GM13977 (cell line): ENCODE measurements around the gene TTC7B.

Experiments used
- DNase-seq: peaks from one replicate; pipeline ENCODE4 v3.0.0; 2012; ENCODE audit warnings: low spot score
- CTCF ChIP-seq: IDR thresholded peaks from 2 replicates; pipeline ENCODE4 v1.5.1; 2012; ENCODE audit warnings: mild to moderate bottlenecking, control low read depth; ENCODE audit not compliant: insufficient read depth; ENCODE audit errors: extremely low read depth, missing control alignments
- in situ Hi-C: fragments of 300-500 bp; cut with MboI; formaldehyde crosslinking; loops from one replicate; pipeline ENCODE4 v1.12.0; 2022; ENCODE audit warnings: low sequenced_read_pairs, low pct_unique_long_range_greater_than_20kb, mixed read lengths, inconsistent platforms; ENCODE audit not compliant: unreplicated experiment

The TTC7B gene

DNA sequence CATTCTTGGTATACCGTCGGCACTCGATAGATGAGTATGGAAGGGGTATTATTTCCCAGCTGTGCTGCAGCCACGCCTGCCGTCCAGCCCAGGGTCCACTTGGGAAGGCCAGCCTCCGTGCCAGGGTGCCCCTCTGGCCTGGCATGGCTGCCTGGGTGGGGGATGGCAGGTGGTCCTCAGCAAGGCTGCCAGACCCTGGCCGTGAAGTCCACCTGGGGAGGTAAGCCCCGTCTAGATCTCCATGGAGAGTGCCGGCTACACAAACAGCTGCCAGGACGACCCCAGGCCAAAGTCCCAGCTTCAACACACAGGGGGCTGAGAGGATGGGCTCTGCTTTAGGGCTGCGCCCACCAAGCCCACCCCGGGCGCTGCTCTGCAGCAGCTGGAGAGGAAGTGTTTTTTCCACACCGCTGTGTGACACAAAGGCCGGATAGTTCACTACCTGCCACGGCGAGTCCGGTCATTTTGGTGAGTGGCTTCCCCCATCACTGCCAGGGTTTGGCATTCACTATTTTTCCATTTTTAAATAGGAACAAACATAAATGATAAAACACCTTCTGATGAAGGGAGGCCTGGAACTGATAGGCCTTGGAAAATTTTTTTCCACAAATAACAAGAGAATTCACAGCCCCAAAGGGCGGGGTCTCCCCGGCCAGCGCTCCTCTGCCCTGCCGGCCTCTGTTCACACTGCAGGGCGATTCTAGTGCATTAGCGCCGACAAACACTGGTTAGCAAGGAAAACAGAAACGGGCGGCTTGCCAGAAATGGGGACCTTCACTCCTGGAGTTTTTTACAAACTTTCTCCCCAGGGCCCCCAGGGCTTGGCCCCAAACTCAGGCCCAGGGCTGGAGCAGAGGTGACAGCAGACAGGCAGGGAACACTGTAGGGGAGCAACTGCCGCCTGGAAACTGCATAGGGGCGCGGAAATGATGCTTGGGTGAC, 257.9 kb downstream of the TTC7B start:
- no peak for TF ChIP-seq CTCF
- no peak for DNase-seq
- in situ Hi-C loops = no loop called here

GRCh38 chr14:90557516-90557915, 258.7 kb downstream of the TTC7B start:
- TF ChIP-seq CTCF = no peak
- DNase-seq = no peak
- in situ Hi-C loops = no loop called here

DNA sequence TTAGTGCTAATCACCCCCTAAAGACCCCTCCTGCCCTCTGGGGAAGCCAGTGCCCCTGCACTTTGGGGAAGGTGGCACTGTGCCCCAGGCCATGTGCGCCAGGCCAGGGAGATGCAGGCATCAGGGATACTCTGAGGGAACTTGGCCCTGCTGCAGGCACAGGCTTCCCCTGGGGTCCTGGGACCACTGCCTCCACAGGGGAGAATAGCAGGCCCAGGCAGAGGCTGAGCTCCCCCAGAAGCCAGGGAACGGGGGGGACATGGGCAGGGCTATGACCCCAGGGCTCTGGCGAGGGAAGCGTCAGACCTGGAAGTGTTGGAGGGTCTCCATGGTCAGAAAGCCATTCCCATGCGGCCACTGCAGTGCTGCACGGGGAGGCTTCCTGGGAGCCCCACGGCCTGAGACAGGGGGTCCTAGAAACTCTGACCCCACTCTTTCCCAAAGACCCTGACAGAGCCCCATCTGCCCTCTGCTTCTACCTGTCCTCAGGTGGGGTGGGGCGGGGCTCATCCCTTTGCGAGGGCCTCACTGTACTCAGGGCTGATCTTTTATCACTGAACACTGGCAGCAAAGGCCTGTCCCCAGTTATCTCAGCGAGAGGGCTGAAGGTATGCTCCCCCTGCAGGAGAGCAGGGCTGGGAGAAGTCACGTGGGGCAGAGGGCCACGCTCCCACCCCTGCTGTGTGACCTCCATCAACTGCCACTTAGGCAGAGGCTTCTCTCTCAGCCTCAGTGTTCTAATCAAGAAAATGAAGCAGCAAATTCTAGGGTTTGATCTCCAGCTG, 259.4 kb downstream of the TTC7B start:
- TF ChIP-seq CTCF = no peak
- DNase-seq = no peak
- in situ Hi-C loops = no loop called here

- DNase-seq = no peak
- in situ Hi-C loops = no loop called here
- no peak for TF ChIP-seq CTCF
Measured at GRCh38 chr14:90556012-90556477, 260.2 kb downstream of the TTC7B start.

- TF ChIP-seq CTCF = no peak
- DNase-seq = no peak
- in situ Hi-C loops = no loop called here
Measured at GRCh38 chr14:90555126-90556011, 260.9 kb downstream of the TTC7B start.

- in situ Hi-C loops = no loop called here
- TF ChIP-seq CTCF = no peak
- DNase-seq = no peak
Measured at GRCh38 chr14:90554341-90554740, 261.9 kb downstream of the TTC7B start.
